Neuronal stem cell (in vitro differentiated cells): Measurements from ENCODE around the gene FOS. TPM values are rescaled to one million over a fixed set of nuclear protein-coding genes. Genes with fewer than 3 reads are reported as not detected.
A peak's percentile ranks its signal among the peaks of the same experiment; 100 is the strongest.

Experiments
- DNase-seq: peaks from one replicate; pipeline ENCODE4 v3.0.0-alpha.2; 2013; ENCODE audit warnings: low spot score
- H2AFZ ChIP-seq: one replicate; pipeline ENCODE4 v1.6.1; 2013; ENCODE audit warnings: mild to moderate bottlenecking, low read length, inconsistent platforms
- H2AK5ac ChIP-seq: 2 replicates; pipeline ENCODE4 v1.6.1; 2013; ENCODE audit warnings: low read depth, mild to moderate bottlenecking, inconsistent platforms, low read length, moderate library complexity, mixed read lengths
- H2BK120ac ChIP-seq: 2 replicates; pipeline ENCODE4 v1.6.1; 2013; ENCODE audit warnings: low read depth, mild to moderate bottlenecking, inconsistent platforms, low read length, moderate library complexity, mixed read lengths
- H2BK12ac ChIP-seq: one replicate; pipeline ENCODE4 v1.6.1; 2013; ENCODE audit warnings: low read length, inconsistent platforms
- H2BK15ac ChIP-seq: 2 replicates; pipeline ENCODE4 v1.6.1; 2013; ENCODE audit warnings: mild to moderate bottlenecking, low read length, inconsistent platforms, mixed read lengths
- H2BK5ac ChIP-seq: one replicate; pipeline ENCODE4 v1.6.1; 2013; ENCODE audit warnings: inconsistent platforms, mild to moderate bottlenecking, low read length, moderate library complexity
- H3K14ac ChIP-seq: one replicate; pipeline ENCODE4 v1.6.1; 2013; ENCODE audit warnings: low read length, inconsistent platforms
- H3K18ac ChIP-seq: 2 replicates; pipeline ENCODE4 v1.6.1; 2013; ENCODE audit warnings: low read length, inconsistent platforms
- H3K23ac ChIP-seq: 2 replicates; pipeline ENCODE4 v1.6.1; 2013; ENCODE audit warnings: low read depth, mild to moderate bottlenecking, mixed read lengths, low read length, inconsistent platforms; ENCODE audit not compliant: poor library complexity
- H3K27ac ChIP-seq: replicated peaks from 3 replicates; pipeline ENCODE4 v1.5.1; 2013; ENCODE audit warnings: low read length, inconsistent platforms
- H3K27me3 ChIP-seq, 3 experiments: 2 replicates each; pipeline ENCODE4 v1.6.1; 2013; ENCODE audit warnings: low read length in 3 of 3, mild to moderate bottlenecking in 2 of 3, inconsistent platforms in 1 of 3, low read depth in 1 of 3, mixed read lengths in 1 of 3, moderate library complexity in 1 of 3; ENCODE audit not compliant: control insufficient read depth in 3 of 3, insufficient read depth in 3 of 3
- H3K36me3 ChIP-seq, 2 donors: replicated peaks in 1 of 2; 2 replicates each; pipeline ENCODE4 v1.6.1; 2013; ENCODE audit warnings: low read length in 2 of 2; ENCODE audit not compliant: control insufficient read depth in 2 of 2, insufficient read depth in 2 of 2
- H3K4ac ChIP-seq: 2 replicates; pipeline ENCODE4 v1.6.1; 2013; ENCODE audit warnings: inconsistent platforms, mild to moderate bottlenecking, low read length, moderate library complexity
- H3K4me1 ChIP-seq, 2 donors: 1 replicate in 1 of 2; 2 replicates in 1 of 2; pipeline ENCODE4 v1.6.1; 2013; ENCODE audit warnings: low read length in 2 of 2, low read depth in 1 of 2; ENCODE audit not compliant: control insufficient read depth in 2 of 2, insufficient read depth in 1 of 2
- H3K4me2 ChIP-seq: one replicate; pipeline ENCODE4 v1.6.1; 2013; ENCODE audit warnings: mild to moderate bottlenecking, low read length, inconsistent platforms; ENCODE audit not compliant: insufficient read depth, poor library complexity, severe bottlenecking
- H3K4me3 ChIP-seq, 2 donors: 2 replicates each; pipeline ENCODE4 v1.5.1; 2013; ENCODE audit warnings: low read length in 2 of 2, mild to moderate bottlenecking in 2 of 2, inconsistent platforms in 1 of 2, moderate library complexity in 1 of 2
- H3K79me1 ChIP-seq: one replicate; pipeline ENCODE4 v1.6.1; 2013; ENCODE audit warnings: low read depth, mild to moderate bottlenecking, inconsistent platforms, low read length, moderate library complexity
- H3K9ac ChIP-seq: one replicate; pipeline ENCODE4 v1.6.1; 2013; ENCODE audit warnings: mild to moderate bottlenecking, low read depth, low read length, inconsistent platforms; ENCODE audit not compliant: poor library complexity
- H3K9me3 ChIP-seq, 2 donors: replicated peaks in 1 of 2; 2 replicates each; pipeline versions ENCODE3 to v1.6.1; 2013; ENCODE audit warnings: low read length in 2 of 2, mild to moderate bottlenecking in 2 of 2, inconsistent platforms in 1 of 2, low read depth in 1 of 2, mixed read lengths in 1 of 2, moderate library complexity in 1 of 2; ENCODE audit not compliant: control insufficient read depth in 2 of 2, insufficient read depth in 1 of 2
- H4K8ac ChIP-seq: one replicate; pipeline ENCODE4 v1.6.1; 2013; ENCODE audit warnings: low read depth, mild to moderate bottlenecking, inconsistent platforms, low read length, moderate library complexity
- H4K91ac ChIP-seq: one replicate; pipeline ENCODE4 v1.6.1; 2013; ENCODE audit warnings: low read length, low read depth, mild to moderate bottlenecking, inconsistent platforms; ENCODE audit not compliant: poor library complexity
- WGBS, 2 donors: extraction: QIAGEN DNeasy Blood & Tissue Kit; methylation state at CpG; one replicate each; pipeline ENCODE4 v1.1.7; 2013; ENCODE audit warnings: missing lambda C conversion rate in 2 of 2, mixed read lengths in 1 of 2; ENCODE audit not compliant: insufficient read length in 2 of 2, insufficient replicate concordance in 1 of 2; ENCODE audit errors: extremely low coverage in 2 of 2; 5-methylcytosine and 5-hydroxymethylcytosine counted together
- polyA plus RNA-seq, 2 experiments: library from polyadenylated mRNA; stranded (reverse); fragments of 200-250 nt; gene quantifications; one replicate each; pipeline ENCODE4 v1.2.3, GENCODE V29; 2013

Gene FOS
- 20.4 TPM for polyA plus RNA-seq (2013, experiment 1 of 2)
- 21.0 TPM for polyA plus RNA-seq (2013, experiment 2 of 2)

GRCh38 chr14:75278422-75279152, at the start of gene FOS:
FOS (plus strand) TSS chr14:75278828; CDS start chr14:75278983, 155 bp downstream.
- H3K14ac ChIP-seq = peak within 1 kb of the TSS; percentile 1
- H3K4me2 ChIP-seq = peak within 1 kb of the TSS; percentile 98
- H3K4me1 ChIP-seq = peaks cover 3 to 29% of the 10 kb centered on the region in 2 donors
- H2AK5ac ChIP-seq = no peak within 1 kb of the TSS
- H3K79me1 ChIP-seq = no peaks in the 10 kb centered on the region
- peak within 1 kb of the TSS; percentile 100 for H2BK5ac ChIP-seq
- H2BK120ac ChIP-seq = peak within 1 kb of the TSS; percentile 82
- H3K9me3 ChIP-seq = no peaks in the 10 kb centered on the region
- H3K23ac ChIP-seq = peak within 1 kb of the TSS; percentile 93
- H4K91ac ChIP-seq = no peak within 1 kb of the TSS
- peak within 1 kb of the TSS; percentile 76 for H3K27ac ChIP-seq
- peak within 1 kb of the TSS; percentile 99 for H3K18ac ChIP-seq
- H4K8ac ChIP-seq = no peak within 1 kb of the TSS
- H3K4ac ChIP-seq = no peak within 1 kb of the TSS
- WGBS, 2 donors = no CpG with 5 or more reads among the region's 69 CpGs
- H2BK15ac ChIP-seq = peak within 1 kb of the TSS; percentile 30
- no peak within 1 kb of the TSS for H2BK12ac ChIP-seq
- H3K27me3 ChIP-seq = peaks cover 2 to 24% (median 13%) of the 10 kb centered on the region in 3 experiments
- DNase-seq = peak; percentile 95
- H3K36me3 ChIP-seq = peaks cover 7 to 19% of the 10 kb centered on the region in 2 donors
- H2AFZ ChIP-seq = peak within 1 kb of the TSS; percentile 97
- peak within 1 kb of the TSS; percentile 98 for H3K9ac ChIP-seq
- H3K4me3 ChIP-seq = peak within 1 kb of the TSS; percentile 70 to 90

GRCh38 chr14:75229661-75230139, 48.9 kb upstream of the FOS start:
- Histone ChIP-seq H2AFZ (no peak overlapping the region), H3K9me3 (no peaks in the 10 kb centered on the region), H2BK12ac (no peak overlapping the region), H3K4me3 (no peak overlapping the region), H3K4ac (no peak overlapping the region), H3K9ac (no peak overlapping the region), H2BK120ac (no peak overlapping the region), H3K36me3 (no peaks in the 10 kb centered on the region), H3K27ac (no peak overlapping the region), H3K18ac (no peak overlapping the region), H3K23ac (no peak overlapping the region), H2AK5ac (peak overlapping the region; percentile 76), H3K4me1 (peaks cover 0 to 4% of the 10 kb centered on the region in 2 donors), H2BK15ac (peak overlapping the region; percentile 82), H4K91ac (no peak overlapping the region), H2BK5ac (no peak overlapping the region), H4K8ac (no peak overlapping the region), H3K14ac (no peak overlapping the region), H3K4me2 (no peak overlapping the region), H3K27me3 (peaks cover 0 to 9% (median 0%) of the 10 kb centered on the region in 3 experiments), H3K79me1 (no peaks in the 10 kb centered on the region)
- WGBS, 2 donors = no CpG with 5 or more reads among the region's 4 CpGs
- no peak for DNase-seq

GRCh38 chr14:75230140-75230792, 48.4 kb upstream of the FOS start:
- Histone ChIP-seq H3K9me3 (no peaks in the 10 kb centered on the region), H3K4ac (no peak overlapping the region)

GRCh38 chr14:75231320-75231719, 47.3 kb upstream of the FOS start:
- no peak overlapping the region for H2BK12ac ChIP-seq
- H2BK5ac ChIP-seq = no peak overlapping the region
- DNase-seq = no peak
- no peak overlapping the region for H3K4me3 ChIP-seq
- H3K23ac ChIP-seq = no peak overlapping the region
- no peaks in the 10 kb centered on the region for H3K79me1 ChIP-seq
- no peak overlapping the region for H4K91ac ChIP-seq
- H2AFZ ChIP-seq = no peak overlapping the region
- no peaks in the 10 kb centered on the region for H3K36me3 ChIP-seq
- H4K8ac ChIP-seq = no peak overlapping the region
- peaks cover 0 to 4% of the 10 kb centered on the region in 2 donors for H3K4me1 ChIP-seq
- H3K9me3 ChIP-seq = no peaks in the 10 kb centered on the region
- no peak overlapping the region for H3K18ac ChIP-seq
- H3K4ac ChIP-seq = no peak overlapping the region
- no peak overlapping the region for H3K4me2 ChIP-seq
- no peak overlapping the region for H3K27ac ChIP-seq
- H2BK15ac ChIP-seq = no peak overlapping the region
- peaks cover 0 to 9% (median 0%) of the 10 kb centered on the region in 3 experiments for H3K27me3 ChIP-seq
- WGBS, 2 donors = no CpG with 5 or more reads among the region's 2 CpGs
- H2AK5ac ChIP-seq = no peak overlapping the region
- H3K9ac ChIP-seq = no peak overlapping the region
- H2BK120ac ChIP-seq = no peak overlapping the region
- no peak overlapping the region for H3K14ac ChIP-seq

More at GRCh38 chr14:75230140-75230792, 48.4 kb upstream of the FOS start:
- Histone ChIP-seq H4K8ac (no peak overlapping the region), H2BK120ac (no peak overlapping the region), H2AFZ (no peak overlapping the region), H2AK5ac (no peak overlapping the region), H3K27ac (no peak overlapping the region), H3K18ac (no peak overlapping the region), H2BK5ac (no peak overlapping the region), H3K14ac (no peak overlapping the region), H3K27me3 (peaks cover 0 to 9% (median 0%) of the 10 kb centered on the region in 3 experiments), H3K79me1 (no peaks in the 10 kb centered on the region), H3K4me2 (no peak overlapping the region), H3K4me1 (peaks cover 0 to 4% of the 10 kb centered on the region in 2 donors), H3K4me3 (no peak overlapping the region), H3K23ac (no peak overlapping the region), H4K91ac (no peak overlapping the region), H3K9ac (no peak overlapping the region), H3K36me3 (no peaks in the 10 kb centered on the region), H2BK15ac (peak overlapping the region; percentile 82), H2BK12ac (no peak overlapping the region)
- DNase-seq = no peak
- no CpG with 5 or more reads among the region's 6 CpGs for WGBS, 2 donors
